GM19239 (cell line): ENCODE data around the gene PPP6R3.

Source experiments
- DNase-seq: peaks from one replicate; pipeline ENCODE4 v3.0.0; 2011; ENCODE audit warnings: low spot score; ENCODE audit not compliant: insufficient read length
- FAIRE-seq: peaks from 2 replicates; lab custom pipeline; 2011; peaks lifted over from hg19 to GRCh38; lab: Jason Lieb, UNC

PPP6R3 gene

GRCh38 chr11:68480852-68481510 is 20.4 kb downstream of the PPP6R3 start:
- DNase-seq (no peak), FAIRE-seq (no peak)

- FAIRE-seq: no peak
These were observed 21.2 kb downstream of the PPP6R3 start for GRCh38 chr11:68481579-68482240.

GRCh38 chr11:68488623-68489022 is 28.1 kb downstream of the PPP6R3 start:
- DNase-seq: no peak
- FAIRE-seq: no peak

More at GRCh38 chr11:68481579-68482240, 21.2 kb downstream of the PPP6R3 start:
- DNase-seq: no peak

GRCh38 chr11:68495220-68495729 is 34.7 kb downstream of the PPP6R3 start:
- FAIRE-seq: peak; percentile 39
- DNase-seq: no peak

GRCh38 chr11:68495872-68496271 is 35.3 kb downstream of the PPP6R3 start:
- FAIRE-seq (no peak), DNase-seq (no peak)

- FAIRE-seq (no peak), DNase-seq (no peak)
These were observed 37.2 kb downstream of the PPP6R3 start for GRCh38 chr11:68497761-68498160.

GRCh38 chr11:68498321-68498720 is 37.8 kb downstream of the PPP6R3 start:
- DNase-seq: no peak
- FAIRE-seq: no peak

- no peak for DNase-seq
- peak; percentile 68 for FAIRE-seq
These were observed 38.6 kb downstream of the PPP6R3 start for GRCh38 chr11:68498903-68499883.

GRCh38 chr11:68500206-68500605 is 39.7 kb downstream of the PPP6R3 start:
- FAIRE-seq (no peak), DNase-seq (no peak)

- DNase-seq (no peak), FAIRE-seq (no peak)
These were observed 41.3 kb downstream of the PPP6R3 start for GRCh38 chr11:68501813-68502212.

GRCh38 chr11:68503251-68503687 is 42.7 kb downstream of the PPP6R3 start:
- FAIRE-seq (no peak), DNase-seq (no peak)

GRCh38 chr11:68503792-68504191 is 43.2 kb downstream of the PPP6R3 start:
- no peak for FAIRE-seq
- DNase-seq: no peak

- no peak for FAIRE-seq
- no peak for DNase-seq
These were observed 44.0 kb downstream of the PPP6R3 start for GRCh38 chr11:68504432-68505066.

GRCh38 chr11:68505596-68505995 is 45.0 kb downstream of the PPP6R3 start:
- DNase-seq: no peak

GRCh38 chr11:68506908-68507307 is 46.4 kb downstream of the PPP6R3 start:
- no peak for FAIRE-seq
- DNase-seq: no peak

More at GRCh38 chr11:68505596-68505995, 45.0 kb downstream of the PPP6R3 start:
- no peak for FAIRE-seq

- FAIRE-seq: no peak
These were observed 47.9 kb downstream of the PPP6R3 start for GRCh38 chr11:68508425-68508824.

GRCh38 chr11:68509066-68509465 is 48.5 kb downstream of the PPP6R3 start:
- FAIRE-seq: no peak
- no peak for DNase-seq

More at GRCh38 chr11:68508425-68508824, 47.9 kb downstream of the PPP6R3 start:
- DNase-seq: no peak

- FAIRE-seq (no peak), DNase-seq (no peak)
These were observed 53.5 kb downstream of the PPP6R3 start for GRCh38 chr11:68513930-68514487.

GRCh38 chr11:68517121-68517741 is 56.7 kb downstream of the PPP6R3 start:
- peak; percentile 4 for FAIRE-seq
- no peak for DNase-seq
